Measurements from ENCODE around the gene TOMM20. TPM values are rescaled to one million over a fixed set of nuclear protein-coding genes. Genes with fewer than 3 reads are reported as not detected.
A peak's percentile ranks its signal among the peaks of the same experiment; 100 is the strongest.

The TOMM20 gene
- total and polyA plus RNA-seq, 2 of the 8 experiments (the other 6 are each of a cell fraction or from before 2014, with no cell fraction given): 71.4 to 168 TPM

GRCh38 chr1:235067396-235068157 is 61.1 kb downstream of the TOMM20 start:
- Histone ChIP-seq H3K79me2 (ENCODE audit: control insufficient read depth in 1 of 2, insufficient read depth in 2 of 2, low read length in 2 of 2) (no peaks in the 10 kb centered on the region), H2BK12ac (ENCODE audit: low read depth, low read length) (peak overlapping the region; percentile 68; the same call in 1 of the 2 replicates), H3K27ac (ENCODE audit: low read depth, low read length) (no peak overlapping the region), H3K79me1 (ENCODE audit: low read depth, low read length) (no peaks in the 10 kb centered on the region), H3K23me2 (ENCODE audit: low read depth, low read length) (no peaks in the 10 kb centered on the region), H2AFZ (ENCODE audit: low read length) (no peak overlapping the region), H4K5ac (ENCODE audit: insufficient read length, low read depth, low read length) (no peak overlapping the region), H3K4ac (replicated peaks; ENCODE audit: insufficient read length, low read depth, low read length) (no peak overlapping the region), H2BK120ac (replicated peaks; ENCODE audit: low read depth, low read length) (no peak overlapping the region), H3K4me2 (ENCODE audit: insufficient read depth in 1 of 2, low read depth in 2 of 2, low read length in 2 of 2) (no peak overlapping the region), H3K56ac (replicated peaks; ENCODE audit: insufficient read length, low read depth, low read length) (no peak overlapping the region), H2BK15ac (ENCODE audit: low read length) (peak overlapping the region; percentile 88; the same call in 1 of the 2 replicates), H3K27me3 (replicated peaks in 1 of 4; ENCODE audit: control insufficient read depth in 3 of 4, extremely low read depth in 1 of 4, insufficient read depth in 3 of 4, low read length in 3 of 4) (no peaks in the 10 kb centered on the region), H2BK20ac (ENCODE audit: low read length) (no peak overlapping the region; the same call in 1 of the 2 replicates), H2AK5ac (ENCODE audit: low read depth, low read length) (0 out of 2 replicates have a peak overlapping the region, but pooled peaks have one; percentile 8), H4K20me1 (replicated peaks in 1 of 2; ENCODE audit: control insufficient read depth in 1 of 2, insufficient read depth in 2 of 2, low read length in 2 of 2) (no peaks in the 10 kb centered on the region), H4K91ac (replicated peaks; ENCODE audit: insufficient read length, low read length) (no peak overlapping the region), H3K4me1 (replicated peaks in 1 of 4; ENCODE audit: control insufficient read depth in 3 of 4, insufficient read depth in 4 of 4, low read length in 3 of 4) (peaks cover 2 to 5% (median 3%) of the 10 kb centered on the region in 4 experiments; a peak in 6 of 7 replicates), H3K23ac (ENCODE audit: insufficient read length) (no peak overlapping the region), H3K18ac (ENCODE audit: extremely low read depth, low read length) (peak overlapping the region; percentile 60; the same call in 1 of the 2 replicates), H3K9ac (replicated peaks in 1 of 4; ENCODE audit: extremely low read depth in 1 of 4, low read depth in 3 of 4, low read length in 3 of 4) (no peak overlapping the region), H3K9me3 (ENCODE audit: insufficient read depth in 2 of 2, low read depth in 1 of 2, low read length in 1 of 2) (no peaks in the 10 kb centered on the region), H3K36me3 (ENCODE audit: control insufficient read depth in 2 of 4, insufficient read depth in 4 of 4, low read length in 3 of 4) (no peaks in the 10 kb centered on the region), H3K4me3 (ENCODE audit: extremely low read depth in 1 of 4, insufficient read depth in 2 of 4, low read depth in 3 of 4, low read length in 4 of 4) (no peak overlapping the region), H3K14ac (ENCODE audit: insufficient read length) (no peak overlapping the region), H2BK5ac (ENCODE audit: low read depth, low read length) (no peak overlapping the region), H4K8ac (ENCODE audit: extremely low read depth, insufficient read depth, low read length) (no peak overlapping the region)
- DNase-seq (ENCODE audit: low read depth in 1 of 2, low spot score in 2 of 2): no peak
- POLR2A ChIA-PET (ENCODE audit: partially characterized antibody): no interaction called here
- WGBS, 2 experiments (ENCODE audit: extremely low coverage in 1 of 2, insufficient coverage in 1 of 2, insufficient read length in 1 of 2, insufficient replicate concordance in 2 of 2, low coverage in 1 of 2, low lambda C conversion rate in 2 of 2, missing lambda C conversion rate in 1 of 2): 84% methylated on average over 12 of the region's 12 CpGs; no CpG with 5 or more reads in 1 of the 2 experiments
- CTCF ChIA-PET (ENCODE audit: partially characterized antibody): interaction anchor here (0.8 to 1.4 kb wide), 2 partner anchors 17 to 26 kb away, joined by 3 read pairs; no protein-coding TSS in a partner anchor
- FAIRE-seq: no peak
- TF ChIP-seq CBX8 (IDR thresholded peaks at IDR 0.05; ENCODE audit: borderline replicate concordance, low read depth, low read length) (no peak), TAF1 (IDR thresholded peaks at IDR 0.05; ENCODE audit: low read depth, low read length) (no peak), NANOG (IDR thresholded peaks at IDR 0.05; ENCODE audit: insufficient read depth, low read depth, low read length, poor library complexity, severe bottlenecking) (no peak), EP300 (IDR thresholded peaks at IDR 0.05; ENCODE audit: borderline replicate concordance in 1 of 2, low read depth in 2 of 2, low read length in 2 of 2) (no peak)
- TF ChIP-seq, protein P1, sequence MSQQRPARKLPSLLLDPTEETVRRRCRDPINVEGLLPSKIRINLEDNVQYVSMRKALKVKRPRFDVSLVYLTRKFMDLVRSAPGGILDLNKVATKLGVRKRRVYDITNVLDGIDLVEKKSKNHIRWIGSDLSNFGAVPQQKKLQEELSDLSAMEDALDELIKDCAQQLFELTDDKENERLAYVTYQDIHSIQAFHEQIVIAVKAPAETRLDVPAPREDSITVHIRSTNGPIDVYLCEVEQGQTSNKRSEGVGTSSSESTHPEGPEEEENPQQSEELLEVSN (IDR thresholded peaks at IDR 0.05): no peak

Measured in H1 (cell line).